GM12874 (cell line): ENCODE results near the gene SEC11A.

Source experiments
- CTCF ChIP-seq: IDR thresholded peaks from 2 replicates; pipeline ENCODE4 v1.5.1; 2011; ENCODE audit warnings: low read depth, mild to moderate bottlenecking, control low read depth, low read length, moderate library complexity; ENCODE audit not compliant: insufficient read depth

Gene SEC11A

GRCh38 chr15:84654689-84655453 lies 61.1 kb downstream of the SEC11A start:
- peak; percentile 80 for TF ChIP-seq CTCF

GRCh38 chr15:84653910-84654688 lies 61.8 kb downstream of the SEC11A start, which contains the start of gene WDR73:
TSS of gene WDR73 (minus strand) at chr15:84654283. CDS start at chr15:84654274, 9 bp downstream.
- no peak for TF ChIP-seq CTCF

GRCh38 chr15:84653584-84653909 lies 62.4 kb downstream of the SEC11A start:
- no peak for TF ChIP-seq CTCF

- no peak for TF ChIP-seq CTCF
These were observed 66.2 kb downstream of the SEC11A start for GRCh38 chr15:84649706-84650105.

GRCh38 chr15:84648539-84648938 lies 67.4 kb downstream of the SEC11A start:
- TF ChIP-seq CTCF: no peak

GRCh38 chr15:84647726-84648125 lies 68.2 kb downstream of the SEC11A start:
- no peak for TF ChIP-seq CTCF

GRCh38 chr15:84645997-84646396 lies 69.9 kb downstream of the SEC11A start:
- no peak for TF ChIP-seq CTCF
